MM.1S (cell line): ENCODE measurements around the gene HOXA13.

Experiments
- CTCF ChIP-seq: fragments of 300-600 bp; sonication (generic); IDR thresholded peaks from 2 replicates; pipeline ENCODE4 v1.5.1; 2016; ENCODE audit warnings: antibody characterized with exemption, low read length, mixed read lengths
- EZH2 ChIP-seq: fragments of 300-600 bp; sonication (generic); optimal IDR thresholded peaks from 2 replicates; pipeline ENCODE3; 2017; ENCODE audit warnings: low read depth, mild to moderate bottlenecking, antibody characterized with exemption, low read length, mixed read lengths
- EZH2phosphoT487 ChIP-seq: fragments of 300-600 bp; sonication (generic); IDR thresholded peaks from 2 replicates; pipeline ENCODE4 v1.6.1; 2018; ENCODE audit warnings: antibody characterized with exemption, low read length

DNA sequence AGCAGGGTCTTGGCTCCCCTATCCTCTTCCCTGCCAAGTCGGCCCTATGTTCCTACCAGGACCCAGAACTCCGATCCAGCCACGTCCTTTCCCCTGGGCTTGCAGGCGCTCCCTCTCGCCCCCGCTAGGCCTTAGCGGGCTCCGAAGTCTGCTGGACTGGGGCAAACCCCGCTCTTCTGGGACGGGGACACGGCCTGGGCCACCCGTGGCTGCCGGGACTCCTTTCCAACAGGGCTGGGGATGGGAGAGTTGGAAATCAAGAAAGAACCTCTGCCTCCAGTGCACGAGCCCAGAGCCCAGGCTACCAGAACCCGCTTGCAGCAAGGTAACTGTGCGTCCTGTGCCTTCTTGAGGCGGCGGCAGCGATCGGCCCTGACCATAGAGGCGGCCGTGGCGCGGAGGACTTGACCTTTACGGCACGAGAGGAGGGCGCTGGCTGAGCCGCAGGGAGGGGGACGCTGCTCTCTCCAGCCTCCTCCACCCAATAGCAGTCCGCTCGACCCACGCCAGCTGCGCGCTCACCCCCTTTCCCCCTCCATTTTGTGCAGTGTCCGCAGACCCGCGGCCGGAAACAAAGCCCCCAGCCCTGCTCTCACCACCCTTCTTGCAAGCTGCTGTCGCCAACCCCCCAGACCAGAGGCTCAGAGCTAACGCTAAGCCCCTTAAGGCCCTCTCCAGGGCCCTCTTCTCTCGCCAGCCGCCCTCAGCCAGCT, 7.9 kb downstream of the HOXA13 start:
- no peak for TF ChIP-seq CTCF
- TF ChIP-seq EZH2phosphoT487, result no peak
- no peak for TF ChIP-seq EZH2
